GM21723 (cell line): ENCODE measurements around the gene ABCA9.
"Not testable (repeated sequence)": the region's sequence is repeated elsewhere in the genome, so short reads cannot be mapped to it uniquely, and the experiment has no call there.

Experiments
- ATAC-seq: cut with Tn5 transposase; IDR thresholded peaks from one replicate; pipeline ENCODE4 v1.9.1; 2021; ENCODE audit warnings: mild to moderate bottlenecking, moderate library complexity; ENCODE audit not compliant: unreplicated experiment

The ABCA9 gene

DNA sequence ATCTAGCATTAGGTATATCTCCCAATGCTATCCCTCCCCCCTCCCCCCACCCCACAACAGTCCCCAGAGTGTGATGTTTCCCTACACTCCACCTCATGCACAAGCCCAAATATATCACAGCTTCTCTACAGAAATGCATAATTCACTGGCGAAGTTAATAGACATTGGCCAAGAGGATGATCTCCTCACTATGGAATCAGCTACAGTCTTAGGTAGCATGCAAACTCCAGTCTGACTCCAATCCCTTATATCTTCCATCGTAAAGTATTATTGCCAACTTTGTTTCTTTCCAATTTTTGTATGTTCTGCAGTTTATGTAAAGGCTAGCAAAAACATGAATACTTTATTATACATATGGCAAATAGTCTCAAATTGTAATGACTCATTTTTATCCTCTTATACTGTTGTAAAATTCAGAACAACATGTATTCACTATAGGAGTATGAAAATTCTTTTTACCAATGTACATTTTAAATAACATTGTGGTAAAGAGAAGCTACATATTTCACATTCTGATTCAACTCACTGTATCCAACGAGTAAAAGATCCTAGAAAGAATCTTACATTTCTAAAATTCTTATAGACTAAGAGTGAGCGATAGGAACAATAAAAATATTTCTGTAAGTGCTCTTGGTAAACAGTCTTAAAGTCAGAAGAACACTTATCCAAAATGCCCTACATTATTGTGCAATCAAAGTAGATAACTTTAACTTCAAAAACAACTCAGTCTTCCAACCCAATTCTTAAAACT, 106.4 kb downstream of the ABCA9 start:
- no peak for ATAC-seq

DNA sequence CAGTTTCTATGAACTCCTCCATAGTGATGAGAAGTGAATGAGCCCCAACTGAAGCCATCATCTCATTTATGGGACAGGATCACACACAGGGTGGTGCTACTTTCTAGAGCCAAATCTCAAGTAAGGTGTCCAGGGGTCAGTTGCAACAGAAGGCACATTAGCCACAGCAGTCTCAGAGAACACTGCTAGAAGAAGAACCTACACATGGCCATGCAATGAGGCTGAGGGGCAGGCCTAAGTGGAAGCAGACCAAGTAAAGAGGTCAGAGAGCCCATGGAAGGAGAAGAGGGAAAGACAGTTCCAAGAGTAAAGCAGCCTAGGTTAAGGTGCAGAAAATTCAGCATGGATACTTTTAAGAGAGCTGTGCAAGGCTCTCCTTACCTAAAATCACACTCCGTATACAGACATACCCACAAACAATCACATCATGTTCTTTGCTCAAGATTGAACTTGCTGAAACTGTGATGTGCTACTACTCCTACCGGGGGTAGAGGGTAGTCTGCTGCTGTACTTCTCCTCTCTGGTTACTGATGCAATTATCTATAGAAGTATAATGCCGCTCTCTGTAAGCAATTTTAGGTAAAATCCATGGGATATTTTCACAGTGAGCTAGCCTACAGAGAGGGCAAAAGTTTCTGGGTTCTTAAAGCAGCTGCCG, 107.3 kb downstream of the ABCA9 start:
- ATAC-seq: no peak

DNA sequence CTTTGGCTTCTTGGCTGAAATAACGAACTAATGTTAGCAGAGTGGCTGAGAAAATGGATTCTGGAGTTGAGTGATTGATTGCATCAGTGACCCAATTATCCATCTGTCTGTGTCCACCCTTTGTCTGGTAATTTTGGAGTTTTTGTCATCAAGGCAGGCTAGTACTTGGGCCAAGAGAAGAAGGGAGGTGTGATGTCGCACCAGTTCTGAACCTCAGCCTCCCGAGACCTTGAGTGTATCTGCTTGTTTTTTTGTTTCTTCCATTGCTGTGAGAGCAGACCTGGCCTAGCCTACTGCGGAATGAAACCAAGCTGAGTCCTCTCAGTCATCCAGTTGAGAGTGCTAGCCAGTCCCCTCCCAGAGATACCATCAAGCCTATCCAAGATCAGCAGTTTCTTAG, 110.0 kb downstream of the ABCA9 start:
- no peak for ATAC-seq

DNA sequence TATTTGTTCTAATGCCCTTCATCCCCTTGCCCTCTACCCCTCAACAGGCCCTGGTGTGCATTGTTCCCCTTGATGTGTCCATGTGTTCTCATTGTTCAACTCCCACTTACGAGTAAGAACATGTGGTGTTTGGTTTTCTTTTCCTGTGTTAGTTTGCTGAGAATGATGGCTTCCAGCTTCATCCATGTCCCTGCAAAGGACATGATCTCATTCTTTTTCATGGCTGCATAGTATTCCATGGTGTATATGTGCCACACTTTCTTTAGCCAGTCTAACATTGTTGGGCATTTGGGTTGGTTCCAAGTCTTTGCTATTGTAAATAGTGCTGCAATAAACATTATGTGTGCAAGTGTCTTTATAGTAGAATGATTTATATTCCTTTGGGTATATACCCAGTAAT, 112.9 kb downstream of the ABCA9 start:
- not testable (repeated sequence) for ATAC-seq

DNA sequence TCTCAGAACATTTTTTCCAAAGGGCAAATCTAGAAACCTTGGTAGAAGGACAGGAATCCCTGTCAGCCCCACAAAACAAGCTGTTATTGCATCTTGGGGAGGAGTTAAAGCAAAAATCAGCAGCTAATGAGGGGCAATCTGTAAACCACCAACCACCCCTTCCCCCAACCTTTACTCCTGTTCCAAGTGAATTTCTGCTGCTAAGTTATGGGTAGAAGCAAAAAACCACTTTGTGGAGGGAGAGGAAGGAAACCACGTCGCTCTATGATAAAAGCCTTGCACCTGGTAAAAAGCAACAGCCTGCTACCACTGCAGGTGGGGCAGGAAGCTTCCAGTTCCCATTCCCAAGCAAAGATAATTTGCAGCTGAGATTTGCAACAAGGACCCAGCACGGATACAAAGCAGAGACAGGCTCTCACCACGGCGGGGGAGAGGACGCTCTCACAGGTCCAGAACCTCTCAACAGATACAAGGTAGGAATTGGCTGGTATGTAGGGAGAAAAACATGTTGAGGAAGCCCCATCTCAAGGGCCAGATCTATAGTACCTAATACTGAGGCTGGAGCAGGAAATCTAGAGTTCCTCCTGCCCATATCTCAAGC, 116.2 kb downstream of the ABCA9 start:
- no peak for ATAC-seq

DNA sequence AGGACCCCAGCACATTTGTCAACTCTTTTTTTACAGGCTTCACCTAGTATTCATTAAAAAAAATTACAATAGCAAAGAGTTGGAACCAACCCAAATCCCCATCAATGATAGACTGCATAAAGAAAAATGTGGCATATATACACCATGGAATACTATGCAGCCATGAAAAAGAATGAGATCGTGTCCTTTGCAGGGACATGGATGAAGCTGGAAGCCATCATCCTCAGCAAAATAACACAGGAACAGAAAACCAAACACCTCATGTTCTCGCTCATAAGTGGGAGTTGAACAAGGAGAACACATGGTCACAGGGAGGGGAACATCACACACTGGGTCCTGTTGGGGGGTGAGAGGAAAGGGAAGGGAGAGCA, 116.9 kb downstream of the ABCA9 start:
- not testable (repeated sequence) for ATAC-seq

DNA sequence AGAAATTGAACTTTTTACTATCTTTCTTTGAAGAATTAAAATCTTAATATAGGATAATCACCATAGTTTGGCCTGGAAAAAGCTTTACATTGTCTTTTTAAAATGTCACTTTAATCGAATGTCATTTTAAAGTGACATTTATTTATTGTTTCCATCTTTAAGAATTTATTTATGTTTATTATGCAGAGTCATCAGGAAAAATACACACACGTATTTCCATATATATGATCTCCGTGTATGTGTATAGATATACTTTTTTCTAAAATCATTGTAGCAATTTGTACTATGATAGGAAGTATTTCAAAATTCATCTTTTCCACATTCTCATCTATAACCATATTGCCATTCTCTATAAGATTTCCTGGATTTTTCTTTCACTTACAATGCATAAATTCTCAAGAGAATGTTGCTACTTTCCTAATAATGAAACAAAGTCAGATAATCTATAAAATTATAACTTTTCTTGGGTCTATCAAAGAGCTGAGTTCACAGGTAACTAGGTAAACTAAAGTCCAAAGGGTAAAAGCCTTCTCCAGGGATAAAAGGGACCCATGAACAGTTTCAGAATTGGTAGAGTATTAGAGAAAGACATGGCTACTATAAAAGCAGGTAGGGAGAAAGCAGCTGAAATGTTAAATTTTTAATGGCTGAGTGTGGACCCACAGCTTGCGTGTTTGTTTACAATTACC, 117.5 kb downstream of the ABCA9 start:
- ATAC-seq: no peak

DNA sequence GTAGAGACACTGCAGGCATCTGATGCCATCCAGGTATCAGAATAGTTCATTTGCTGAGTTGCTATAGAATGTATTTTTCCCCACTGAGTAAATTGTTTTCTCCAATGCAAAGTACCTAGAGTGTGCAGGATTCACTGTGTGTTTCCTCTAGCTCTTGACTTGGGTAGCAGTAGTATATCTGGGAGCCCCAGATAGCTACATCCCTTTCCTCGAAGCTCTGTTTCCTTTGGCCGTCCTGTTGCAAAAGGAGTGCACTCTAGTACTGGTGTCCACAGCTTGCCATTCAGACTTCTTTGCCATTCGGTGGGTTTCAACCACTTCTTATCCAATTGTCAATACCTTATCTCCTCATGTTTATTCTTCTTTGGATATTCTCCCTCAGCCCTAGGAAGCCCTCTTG, 118.3 kb downstream of the ABCA9 start:
- ATAC-seq: no peak

DNA sequence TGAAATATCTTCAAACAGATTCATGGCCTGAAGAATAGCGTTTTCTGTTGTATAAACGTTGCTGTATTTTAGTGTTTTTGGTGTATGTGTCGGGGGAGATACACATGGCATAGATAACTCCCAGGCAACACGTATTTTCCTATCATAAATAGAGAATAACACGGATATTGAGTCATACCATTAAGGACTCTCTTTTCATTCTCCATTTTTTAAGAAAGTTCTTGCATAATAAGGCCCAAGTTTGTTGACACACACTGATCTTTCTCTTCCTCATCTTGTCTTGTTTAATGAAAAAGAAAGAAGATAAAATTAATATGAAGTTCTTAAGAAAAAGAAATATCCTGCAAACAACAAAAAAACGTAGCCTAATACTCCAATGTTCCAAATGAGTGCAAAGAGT, 119.0 kb downstream of the ABCA9 start:
- no peak for ATAC-seq

DNA sequence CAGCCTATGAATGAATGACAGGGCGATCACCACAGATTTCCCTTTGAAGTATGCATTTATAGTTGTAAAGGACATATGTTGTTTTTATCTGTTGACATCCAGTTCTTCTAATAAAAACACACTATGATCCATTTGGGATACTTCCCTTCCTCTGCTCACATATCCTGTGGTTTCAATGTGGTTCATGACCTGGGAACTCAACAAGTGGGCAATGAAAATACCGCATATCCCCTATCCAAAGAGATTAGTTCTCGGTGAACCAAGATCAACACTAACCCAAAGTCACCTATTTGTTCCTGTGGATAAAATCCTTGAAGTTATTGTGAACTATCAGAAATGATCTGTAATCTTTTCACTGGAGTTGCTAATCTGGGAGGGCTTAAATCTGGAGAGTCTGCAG, 121.5 kb downstream of the ABCA9 start:
- ATAC-seq: no peak

DNA sequence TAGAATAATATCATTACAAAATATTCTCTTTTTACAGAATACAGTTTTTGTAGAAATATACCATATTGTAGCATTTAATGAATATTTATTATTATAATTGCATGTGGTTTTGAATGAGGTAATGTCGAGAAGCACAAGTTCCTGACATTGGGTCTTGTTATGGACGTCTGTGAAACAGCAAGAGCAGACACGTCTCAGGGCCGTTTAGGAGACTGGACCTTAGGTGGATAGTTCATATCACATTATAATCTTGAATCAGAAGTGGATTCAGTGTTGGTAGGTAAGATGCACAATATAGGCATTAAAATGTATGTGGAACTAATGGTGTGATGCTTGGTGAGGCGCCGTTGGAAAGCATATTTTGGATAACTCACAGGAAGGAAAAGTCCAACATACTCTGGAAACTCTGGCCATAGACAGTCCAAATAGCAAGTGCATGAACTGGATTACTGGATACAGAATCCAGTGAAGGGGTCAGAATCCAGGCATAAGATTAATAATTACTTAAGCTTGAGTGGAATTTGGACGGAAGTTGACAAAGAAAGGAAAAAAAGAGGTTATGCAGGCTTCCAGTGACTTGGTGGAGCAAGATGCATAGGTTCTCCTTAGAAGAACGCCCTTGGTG, 122.7 kb downstream of the ABCA9 start:
- no peak for ATAC-seq

DNA sequence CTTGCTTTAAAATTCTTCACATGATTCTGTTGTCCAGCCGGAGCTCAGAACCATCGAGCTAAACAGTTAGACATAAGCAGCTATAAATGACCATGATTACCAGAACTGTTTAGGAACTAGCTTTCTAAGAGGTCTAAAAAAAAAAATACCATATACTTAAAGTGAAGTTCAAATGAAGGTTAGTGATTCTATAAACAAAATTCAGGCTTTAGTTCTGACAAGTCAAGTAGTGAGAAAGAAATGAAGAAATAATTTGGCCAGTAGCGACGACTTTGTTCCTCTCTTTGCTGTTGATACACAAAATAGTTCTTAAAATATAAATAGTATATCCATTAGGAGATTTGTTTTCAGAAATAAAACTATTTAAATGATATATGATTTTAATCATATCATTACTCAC, 133.2 kb downstream of the ABCA9 start:
- no peak for ATAC-seq

DNA sequence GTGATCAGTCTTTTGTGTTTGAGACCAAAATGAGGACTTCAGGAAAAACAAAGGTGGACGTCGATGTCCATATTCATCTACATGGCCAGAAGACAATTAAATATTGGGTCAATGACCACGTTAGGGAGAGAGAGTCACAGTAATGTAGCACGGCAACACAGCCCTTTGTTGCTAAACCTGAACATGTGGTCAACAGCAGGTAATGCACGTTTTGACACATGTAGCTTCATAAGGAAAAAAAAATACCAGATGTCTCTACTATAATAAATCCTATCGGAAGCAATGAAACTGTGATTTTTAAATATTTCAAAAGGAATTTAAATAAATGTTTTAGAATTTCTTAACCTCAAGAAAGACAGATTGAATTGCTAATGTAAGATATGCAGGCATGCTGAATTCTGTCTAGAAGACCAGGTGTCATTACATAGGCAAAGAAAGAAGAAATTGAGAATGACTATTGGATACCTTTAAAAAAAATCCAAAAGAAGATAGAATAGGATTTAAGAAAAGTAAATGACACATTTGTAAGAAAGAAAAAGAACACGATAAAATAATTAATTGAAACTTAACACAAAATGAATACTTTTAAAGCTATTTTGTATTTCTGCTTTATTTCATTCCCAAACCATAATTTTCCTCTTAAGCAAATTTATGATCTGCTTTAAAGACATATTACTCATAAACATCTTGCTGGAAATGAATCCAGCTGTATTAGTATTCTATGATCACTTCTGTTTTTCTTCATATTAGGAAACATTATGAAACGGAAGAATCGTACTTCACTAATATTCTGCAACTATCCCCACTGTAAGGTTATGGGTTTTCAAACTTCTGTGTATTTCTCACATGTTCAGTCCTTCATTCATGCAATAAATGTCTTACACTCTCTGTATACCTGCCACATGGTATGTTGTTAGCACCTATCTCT, 135.7 kb downstream of the ABCA9 start:
- ATAC-seq: no peak
